GM19099 (cell line): ENCODE data around the gene SLC4A5.

ENCODE experiments used
- POLR2A ChIP-seq: IDR thresholded peaks from 3 replicates; pipeline ENCODE4 v1.6.1; 2011; ENCODE audit warnings: low read depth; ENCODE audit not compliant: insufficient read length; ENCODE audit errors: extremely low read depth

SLC4A5 gene

GRCh38 chr2:74197049-74197448 lies 146.2 kb downstream of the SLC4A5 start:
- no peak for TF ChIP-seq POLR2A

- no peak for TF ChIP-seq POLR2A
Measured at GRCh38 chr2:74194799-74195198, 148.4 kb downstream of the SLC4A5 start.

GRCh38 chr2:74191596-74192380 lies 151.4 kb downstream of the SLC4A5 start:
- no peak for TF ChIP-seq POLR2A

GRCh38 chr2:74188696-74189095 lies 154.5 kb downstream of the SLC4A5 start:
- TF ChIP-seq POLR2A, result no peak

GRCh38 chr2:74188018-74188601 lies 155.1 kb downstream of the SLC4A5 start:
- no peak for TF ChIP-seq POLR2A

- TF ChIP-seq POLR2A, result peak; percentile 43
Measured at GRCh38 chr2:74186038-74186437, 157.2 kb downstream of the SLC4A5 start.

- TF ChIP-seq POLR2A, result no peak
Measured at GRCh38 chr2:74183878-74184277, 159.3 kb downstream of the SLC4A5 start.

GRCh38 chr2:74181739-74182138 lies 161.5 kb downstream of the SLC4A5 start:
- peak; percentile 59 for TF ChIP-seq POLR2A

- TF ChIP-seq POLR2A, result no peak
Measured at GRCh38 chr2:74179063-74179865, 164.0 kb downstream of the SLC4A5 start.

- TF ChIP-seq POLR2A, result peak; percentile 96
Measured at GRCh38 chr2:74178211-74179062, 164.8 kb downstream of the SLC4A5 start, which contains the start of gene MOB1A. MOB1A (minus strand) TSS chr2:74178879; CDS start chr2:74178674, 205 bp downstream.

- TF ChIP-seq POLR2A, result no peak
Measured at GRCh38 chr2:74177696-74178095, 165.5 kb downstream of the SLC4A5 start.

- peak; percentile 20 for TF ChIP-seq POLR2A
Measured at GRCh38 chr2:74174909-74175308, 168.3 kb downstream of the SLC4A5 start.

GRCh38 chr2:74168739-74169138 lies 174.5 kb downstream of the SLC4A5 start:
- no peak for TF ChIP-seq POLR2A
